ENCODE measurements around the gene CASP3. TPM values are rescaled to one million over a fixed set of nuclear protein-coding genes. Genes with fewer than 3 reads are reported as not detected.
"Not testable (repeated sequence)": the region's sequence is repeated elsewhere in the genome, so short reads cannot be mapped to it uniquely, and the experiment has no call there.

Gene CASP3
- total RNA-seq, 2 experiments from 2014 or later: 25.8 to 44.7 TPM

DNA sequence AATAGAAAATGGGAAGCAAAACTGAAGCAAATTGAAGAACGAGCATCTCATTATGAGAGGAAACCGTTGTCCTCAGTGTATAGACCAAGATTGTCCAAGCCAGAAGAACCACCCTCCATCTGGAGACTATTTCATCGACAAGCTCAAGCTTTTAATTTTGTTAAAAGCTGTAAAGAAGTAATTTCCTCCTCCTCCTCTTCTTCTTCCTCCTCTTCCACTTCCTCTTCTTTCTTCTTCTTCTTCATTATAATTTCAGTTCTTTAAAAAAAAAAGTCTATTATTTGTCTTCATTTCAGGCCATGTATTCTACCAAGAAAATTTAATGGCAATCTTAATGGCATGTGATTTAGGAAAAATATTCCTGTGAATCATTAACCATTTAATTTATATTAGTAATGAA, 7.9 kb upstream of the CASP3 start:
- intact Hi-C loops (cut with micrococcal nuclease; ENCODE audit: unreplicated experiment): no loop called here
- TF ChIP-seq, protein P1, sequence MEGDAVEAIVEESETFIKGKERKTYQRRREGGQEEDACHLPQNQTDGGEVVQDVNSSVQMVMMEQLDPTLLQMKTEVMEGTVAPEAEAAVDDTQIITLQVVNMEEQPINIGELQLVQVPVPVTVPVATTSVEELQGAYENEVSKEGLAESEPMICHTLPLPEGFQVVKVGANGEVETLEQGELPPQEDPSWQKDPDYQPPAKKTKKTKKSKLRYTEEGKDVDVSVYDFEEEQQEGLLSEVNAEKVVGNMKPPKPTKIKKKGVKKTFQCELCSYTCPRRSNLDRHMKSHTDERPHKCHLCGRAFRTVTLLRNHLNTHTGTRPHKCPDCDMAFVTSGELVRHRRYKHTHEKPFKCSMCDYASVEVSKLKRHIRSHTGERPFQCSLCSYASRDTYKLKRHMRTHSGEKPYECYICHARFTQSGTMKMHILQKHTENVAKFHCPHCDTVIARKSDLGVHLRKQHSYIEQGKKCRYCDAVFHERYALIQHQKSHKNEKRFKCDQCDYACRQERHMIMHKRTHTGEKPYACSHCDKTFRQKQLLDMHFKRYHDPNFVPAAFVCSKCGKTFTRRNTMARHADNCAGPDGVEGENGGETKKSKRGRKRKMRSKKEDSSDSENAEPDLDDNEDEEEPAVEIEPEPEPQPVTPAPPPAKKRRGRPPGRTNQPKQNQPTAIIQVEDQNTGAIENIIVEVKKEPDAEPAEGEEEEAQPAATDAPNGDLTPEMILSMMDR (conservative IDR thresholded peaks at IDR 0.05; ENCODE audit: low read length): no peak
- no peak for TF ChIP-seq EZH2phosphoT487 (IDR thresholded peaks at IDR 0.05; ENCODE audit: borderline replicate concordance, low read depth, low read length)
- Histone ChIP-seq H3K9me3 (ENCODE audit: low read length) (no peaks in the 10 kb centered on the region), H3K4me2 (ENCODE audit: low read length) (no peak overlapping the region), H3K79me2 (ENCODE audit: insufficient read depth, low read depth, low read length) (no peaks in the 10 kb centered on the region), H4K20me1 (ENCODE audit: insufficient read depth, low read length) (no peaks in the 10 kb centered on the region), H3K4me1 (ENCODE audit: insufficient read depth, low read length, poor library complexity, severe bottlenecking) (peaks cover under 1% of the 10 kb centered on the region), H3K9me2 (ENCODE audit: insufficient read depth, low read length) (no peaks in the 10 kb centered on the region), H2AFZ (ENCODE audit: low read length) (no peak overlapping the region), H3K4me3 (ENCODE audit: low read depth, low read length, poor library complexity, severe bottlenecking) (no peak overlapping the region), H3K36me3 (ENCODE audit: insufficient read depth, low read length) (peaks cover 10% of the 10 kb centered on the region), H3K27ac (ENCODE audit: low read depth, low read length, poor library complexity, severe bottlenecking) (no peak overlapping the region)
- TSS peak; percentile 28 for BruUV-seq (replicated peaks)
- DNase-seq (ENCODE audit: low spot score): no peak
- CTCF ChIA-PET (ENCODE audit: unreplicated experiment): no interaction called here
- POLR2A ChIA-PET: no interaction called here

DNA sequence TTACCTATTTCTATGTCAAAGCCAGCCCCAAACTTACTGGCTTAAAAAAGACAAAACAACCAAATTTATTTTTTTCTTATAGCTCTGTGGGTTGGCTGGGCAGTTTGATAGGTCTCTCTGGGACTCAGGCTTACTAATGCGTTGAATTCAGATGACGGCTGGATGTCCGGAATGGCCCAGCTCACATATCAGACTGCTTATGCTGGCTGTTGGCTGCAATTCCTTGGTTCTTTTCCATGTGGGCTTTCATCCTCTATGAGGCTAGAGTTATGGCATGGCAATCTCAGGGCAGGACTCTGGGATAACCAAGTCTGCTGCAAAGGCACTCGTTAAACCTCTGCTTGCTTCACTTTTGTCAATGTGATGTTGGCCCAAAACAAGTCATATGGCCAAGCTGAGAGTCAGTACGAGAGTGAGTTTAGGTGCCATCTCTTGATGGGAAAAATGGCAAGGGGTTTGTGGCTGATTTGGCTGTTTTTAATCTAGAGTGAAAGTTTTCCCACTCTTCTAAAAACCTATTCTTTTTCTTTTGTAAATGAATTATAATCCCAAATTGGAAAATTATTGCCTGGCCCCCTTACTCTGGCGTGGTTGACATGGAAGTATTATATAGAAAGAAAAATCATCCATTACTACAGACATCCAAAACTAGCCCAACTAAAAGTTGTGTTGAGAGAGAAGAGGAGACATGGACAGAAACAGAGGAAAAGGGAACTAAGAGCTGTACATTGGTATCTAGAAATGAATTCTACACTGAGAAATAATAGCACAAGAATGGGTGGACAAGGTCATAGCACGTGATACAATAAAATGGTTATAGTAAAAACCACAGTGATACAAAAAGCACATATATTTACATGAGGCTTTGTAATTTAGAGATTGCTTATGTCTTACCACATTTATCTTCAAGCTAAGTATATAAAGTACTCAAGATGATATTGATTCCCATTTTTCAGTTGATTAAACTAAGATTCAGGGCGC, 6.9 kb upstream of the CASP3 start:
- H3K4me2 ChIP-seq (ENCODE audit: low read length): no peak overlapping the region
- H4K20me1 ChIP-seq (ENCODE audit: insufficient read depth, low read length): no peaks in the 10 kb centered on the region
- no peak overlapping the region for H3K4me3 ChIP-seq (ENCODE audit: low read depth, low read length, poor library complexity, severe bottlenecking)
- peaks cover 10% of the 10 kb centered on the region for H3K36me3 ChIP-seq (ENCODE audit: insufficient read depth, low read length)
- no peak overlapping the region for H3K27ac ChIP-seq (ENCODE audit: low read depth, low read length, poor library complexity, severe bottlenecking)
- ChIA-PET POLR2A (no interaction called here), CTCF (ENCODE audit: unreplicated experiment) (no interaction called here)
- H3K9me3 ChIP-seq (ENCODE audit: low read length): no peaks in the 10 kb centered on the region
- H3K4me1 ChIP-seq (ENCODE audit: insufficient read depth, low read length, poor library complexity, severe bottlenecking): no peaks in the 10 kb centered on the region
- H3K79me2 ChIP-seq (ENCODE audit: insufficient read depth, low read depth, low read length): no peaks in the 10 kb centered on the region
- H2AFZ ChIP-seq (ENCODE audit: low read length): no peak overlapping the region
- H3K9me2 ChIP-seq (ENCODE audit: insufficient read depth, low read length): no peaks in the 10 kb centered on the region
- DNase-seq (ENCODE audit: low spot score): no peak
- BruUV-seq (replicated peaks): no TSS peak
- intact Hi-C loops (cut with micrococcal nuclease; ENCODE audit: unreplicated experiment): no loop called here
- TF ChIP-seq EZH2phosphoT487 (IDR thresholded peaks at IDR 0.05; ENCODE audit: borderline replicate concordance, low read depth, low read length): no peak
- TF ChIP-seq, protein P1 (conservative IDR thresholded peaks at IDR 0.05; ENCODE audit: low read length): no peak

DNA sequence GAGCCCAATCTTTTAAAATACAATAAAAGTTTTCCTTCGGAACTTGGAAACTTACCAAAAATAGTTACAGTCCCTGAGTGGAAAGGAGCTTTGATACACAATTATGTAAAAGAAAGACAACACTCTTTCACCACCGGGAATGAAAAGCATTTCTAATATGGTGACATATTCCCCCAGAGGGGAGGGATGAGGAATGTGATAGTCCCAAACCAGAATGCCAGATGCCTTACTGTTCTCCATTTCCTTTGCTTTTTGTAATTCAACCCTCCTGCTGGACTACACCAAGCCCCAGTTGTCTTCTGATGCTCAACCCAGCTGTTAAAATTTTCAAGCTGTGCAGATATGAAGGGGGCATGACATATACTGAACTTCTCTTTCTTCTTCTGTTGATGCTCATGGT, 4.4 kb upstream of the CASP3 start:
- CTCF ChIA-PET (ENCODE audit: unreplicated experiment): no interaction called here
- BruUV-seq (replicated peaks): no TSS peak
- H3K4me3 ChIP-seq (ENCODE audit: low read depth, low read length, poor library complexity, severe bottlenecking): no peak overlapping the region
- no peak for TF ChIP-seq EZH2phosphoT487 (IDR thresholded peaks at IDR 0.05; ENCODE audit: borderline replicate concordance, low read depth, low read length)
- TF ChIP-seq, protein P1 (conservative IDR thresholded peaks at IDR 0.05; ENCODE audit: low read length): no peak
- DNase-seq (ENCODE audit: low spot score): no peak
- H2AFZ ChIP-seq (ENCODE audit: low read length): no peak overlapping the region
- no peaks in the 10 kb centered on the region for H3K9me3 ChIP-seq (ENCODE audit: low read length)
- intact Hi-C loops (cut with micrococcal nuclease; ENCODE audit: unreplicated experiment): no loop called here
- peaks cover 4% of the 10 kb centered on the region; the same call in 1 of the 2 replicates for H3K36me3 ChIP-seq (ENCODE audit: insufficient read depth, low read length)
- no peak overlapping the region for H3K4me2 ChIP-seq (ENCODE audit: low read length)
- no peaks in the 10 kb centered on the region for H4K20me1 ChIP-seq (ENCODE audit: insufficient read depth, low read length)
- no peak overlapping the region for H3K27ac ChIP-seq (ENCODE audit: low read depth, low read length, poor library complexity, severe bottlenecking)
- peaks cover 12% of the 10 kb centered on the region; the same call in 1 of the 2 replicates for H3K79me2 ChIP-seq (ENCODE audit: insufficient read depth, low read depth, low read length)
- H3K4me1 ChIP-seq (ENCODE audit: insufficient read depth, low read length, poor library complexity, severe bottlenecking): peaks cover 9% of the 10 kb centered on the region
- H3K9me2 ChIP-seq (ENCODE audit: insufficient read depth, low read length): no peaks in the 10 kb centered on the region
- POLR2A ChIA-PET: interaction anchor here (0.7 to 1.2 kb wide), 3 partner anchors 12 to 278 kb away, joined by 3 to 5 read pairs (median 3); no protein-coding TSS in a partner anchor

DNA sequence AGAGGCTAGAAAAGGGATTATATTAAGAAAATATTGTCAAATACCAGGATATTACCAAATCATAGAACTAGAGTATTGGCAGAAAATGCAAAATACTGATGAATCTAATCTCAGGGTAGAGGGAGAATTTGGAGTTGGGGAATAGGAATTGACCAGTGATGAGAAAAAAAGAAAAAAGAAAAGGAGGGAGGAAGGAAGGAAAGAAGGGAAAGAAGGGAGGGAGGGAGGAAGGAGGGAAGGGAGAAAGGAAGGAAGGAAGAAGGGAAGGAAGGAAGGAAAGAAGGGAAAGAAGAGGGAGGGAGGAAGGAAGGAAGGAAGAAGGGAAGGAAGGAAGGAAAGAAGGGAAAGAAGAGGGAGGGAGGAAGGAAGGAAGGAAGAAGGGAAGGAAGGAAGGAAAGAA, 3.4 kb upstream of the CASP3 start:
- intact Hi-C loops (cut with micrococcal nuclease; ENCODE audit: unreplicated experiment); DNase-seq (ENCODE audit: low spot score); H2AFZ ChIP-seq (ENCODE audit: low read length); BruUV-seq (replicated peaks); H3K4me3 ChIP-seq (ENCODE audit: low read depth, low read length, poor library complexity, severe bottlenecking); CTCF ChIA-PET (ENCODE audit: unreplicated experiment); H3K4me2 ChIP-seq (ENCODE audit: low read length); H3K9me2 ChIP-seq (ENCODE audit: insufficient read depth, low read length); H3K36me3 ChIP-seq (ENCODE audit: insufficient read depth, low read length); H3K9me3 ChIP-seq (ENCODE audit: low read length); H3K27ac ChIP-seq (ENCODE audit: low read depth, low read length, poor library complexity, severe bottlenecking); H4K20me1 ChIP-seq (ENCODE audit: insufficient read depth, low read length): not testable (repeated sequence)
- POLR2A ChIA-PET: interaction anchor here (1.2 kb wide), 1 partner anchor 33 kb away, joined by 3 read pairs; no protein-coding TSS in a partner anchor
- Histone ChIP-seq H3K4me1 (ENCODE audit: insufficient read depth, low read length, poor library complexity, severe bottlenecking) (peaks cover 11% of the 10 kb centered on the region), H3K79me2 (ENCODE audit: insufficient read depth, low read depth, low read length) (peaks cover 22% of the 10 kb centered on the region)
